A549 (cell line): ENCODE measurements around the gene CIT.

Experiments
- CTCF ChIP-seq: fragments of >200 bp; sonication (Bioruptor Twin); formaldehyde crosslinking; IDR thresholded peaks from 3 replicates; pipeline ENCODE4 v1.5.1; 2016
- NR3C1 ChIP-seq: fragments of >200 bp; sonication (Bioruptor Twin); formaldehyde crosslinking; IDR thresholded peaks from 3 replicates; pipeline ENCODE4 v1.6.1; 2017
- PBX3 ChIP-seq: IDR thresholded peaks from 2 replicates; pipeline ENCODE4 v1.6.1; 2012
- RARB ChIP-seq: fragments of 250-450 bp; sonication (Bioruptor Pico); IDR thresholded peaks from 2 replicates; pipeline ENCODE4 v1.8.0; 2021; ENCODE audit warnings: mild to moderate bottlenecking, moderate library complexity

- TF ChIP-seq PBX3 = peak; percentile 97
- TF ChIP-seq NR3C1 = no peak
- no peak for TF ChIP-seq CTCF
- TF ChIP-seq RARB (CRISPR knock-in tag) = no peak
These were observed at the start of gene CIT for GRCh38 chr12:119876761-119877638.
